Choroid plexus epithelial cell (primary cell): ENCODE results near the gene EHMT1.

Experiments used
- DNase-seq: peaks from one replicate; pipeline ENCODE4 v3.0.0-alpha.2; 2010; ENCODE audit warnings: low read depth
- H3K4me3 ChIP-seq: 2 replicates; pipeline ENCODE4 v1.5.1; 2011; ENCODE audit warnings: low read depth, mild to moderate bottlenecking, control low read depth, low read length, moderate library complexity
- TF ChIP-seq, protein P1 (sequence below): conservative IDR thresholded peaks from 2 replicates; pipeline ENCODE4 v1.5.1; 2011; ENCODE audit warnings: low read depth, mild to moderate bottlenecking, control low read depth, inconsistent platforms, low read length, moderate library complexity

EHMT1 gene

DNA sequence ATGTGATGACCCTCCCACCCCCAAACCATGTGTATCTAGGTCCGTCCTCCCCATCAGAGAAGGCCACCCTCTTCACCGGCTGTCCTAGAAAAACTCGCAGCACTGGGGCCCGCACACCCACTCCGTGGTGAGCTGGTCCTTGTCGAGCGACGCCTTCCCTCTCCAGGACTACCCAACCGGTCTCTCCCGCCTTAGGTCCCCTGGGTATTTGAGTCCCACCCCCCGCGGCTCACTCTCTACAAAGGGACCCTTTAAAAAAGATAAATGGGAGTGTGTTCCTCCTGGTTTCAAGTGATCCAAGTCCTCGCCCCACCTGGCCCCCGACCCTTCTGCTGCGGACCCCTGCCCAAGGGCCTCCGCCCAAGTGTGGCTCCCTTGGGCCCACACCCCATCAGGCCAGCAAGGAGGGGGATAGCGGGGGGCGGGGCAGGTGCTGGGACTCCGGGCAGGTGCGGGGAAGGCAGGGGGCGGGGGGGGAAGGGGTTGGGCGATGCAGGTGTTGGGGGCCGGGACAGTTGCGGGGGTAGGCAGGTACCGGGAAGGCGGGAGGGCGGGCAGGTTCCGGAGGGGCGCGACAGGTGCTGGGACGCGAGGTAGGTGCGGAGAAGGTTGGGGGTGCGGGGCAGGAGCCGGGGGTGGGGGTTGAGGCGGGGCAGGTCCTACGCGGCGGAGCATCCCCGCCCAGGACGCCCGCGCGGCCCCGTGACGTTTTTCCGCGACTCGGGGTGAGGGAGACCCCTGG is 14.3 kb upstream of the EHMT1 start:
- DNase-seq: no peak
- H3K4me3 ChIP-seq: peak overlapping the region; percentile 65
- TF ChIP-seq, protein P1, sequence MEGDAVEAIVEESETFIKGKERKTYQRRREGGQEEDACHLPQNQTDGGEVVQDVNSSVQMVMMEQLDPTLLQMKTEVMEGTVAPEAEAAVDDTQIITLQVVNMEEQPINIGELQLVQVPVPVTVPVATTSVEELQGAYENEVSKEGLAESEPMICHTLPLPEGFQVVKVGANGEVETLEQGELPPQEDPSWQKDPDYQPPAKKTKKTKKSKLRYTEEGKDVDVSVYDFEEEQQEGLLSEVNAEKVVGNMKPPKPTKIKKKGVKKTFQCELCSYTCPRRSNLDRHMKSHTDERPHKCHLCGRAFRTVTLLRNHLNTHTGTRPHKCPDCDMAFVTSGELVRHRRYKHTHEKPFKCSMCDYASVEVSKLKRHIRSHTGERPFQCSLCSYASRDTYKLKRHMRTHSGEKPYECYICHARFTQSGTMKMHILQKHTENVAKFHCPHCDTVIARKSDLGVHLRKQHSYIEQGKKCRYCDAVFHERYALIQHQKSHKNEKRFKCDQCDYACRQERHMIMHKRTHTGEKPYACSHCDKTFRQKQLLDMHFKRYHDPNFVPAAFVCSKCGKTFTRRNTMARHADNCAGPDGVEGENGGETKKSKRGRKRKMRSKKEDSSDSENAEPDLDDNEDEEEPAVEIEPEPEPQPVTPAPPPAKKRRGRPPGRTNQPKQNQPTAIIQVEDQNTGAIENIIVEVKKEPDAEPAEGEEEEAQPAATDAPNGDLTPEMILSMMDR: no peak

DNA sequence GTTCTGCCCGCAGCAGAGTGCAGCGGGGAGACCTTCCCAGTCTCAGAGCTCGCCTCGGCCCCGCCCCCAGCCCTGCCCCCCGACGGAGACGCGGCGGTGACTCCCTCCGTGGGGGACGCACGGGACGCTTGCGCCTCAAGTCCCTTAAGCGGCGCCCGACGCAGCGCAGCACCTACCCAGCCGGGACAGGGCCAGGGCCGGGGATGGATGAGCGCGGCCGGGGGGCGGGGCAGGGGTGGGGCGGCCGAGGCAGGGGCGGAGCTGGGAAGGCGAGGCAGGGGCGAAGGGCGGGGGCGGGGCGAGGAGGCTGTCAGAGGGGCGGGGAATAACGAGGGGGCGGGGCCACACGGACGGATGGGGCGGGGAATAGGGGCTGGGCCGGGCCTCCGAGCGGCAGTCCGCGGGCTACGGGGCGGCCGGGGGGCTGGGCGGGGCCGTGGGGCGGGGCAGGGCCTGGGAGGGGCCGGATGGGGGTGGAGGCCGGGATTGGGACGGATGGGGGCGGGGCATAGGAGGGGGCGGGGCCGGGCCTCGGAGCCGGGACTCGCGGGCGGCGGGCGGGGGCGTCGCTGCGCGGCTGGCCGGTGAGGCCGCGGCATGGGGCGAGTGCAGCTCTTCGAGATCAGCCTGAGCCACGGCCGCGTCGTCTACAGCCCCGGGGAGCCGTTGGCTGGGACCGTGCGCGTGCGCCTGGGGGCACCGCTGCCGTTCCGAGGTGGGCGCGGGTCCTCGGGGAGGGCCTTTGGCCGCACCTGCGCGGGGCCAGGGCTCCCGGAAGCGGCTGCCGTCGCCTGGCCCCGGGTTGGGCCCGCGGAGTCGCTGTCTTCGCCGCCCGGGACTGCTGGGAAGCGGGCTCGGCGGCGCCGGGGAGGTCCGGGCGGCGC is 13.4 kb upstream of the EHMT1 start, which contains the start of gene ARRDC1:
TSS of gene ARRDC1 (plus strand) at position 566 of the 884 bp plus-strand sequence. CDS start at position 598, 32 bp downstream.
- DNase-seq: peak; percentile 93
- TF ChIP-seq, protein P1: no peak
- H3K4me3 ChIP-seq: peak within 1 kb of the TSS; percentile 66

DNA sequence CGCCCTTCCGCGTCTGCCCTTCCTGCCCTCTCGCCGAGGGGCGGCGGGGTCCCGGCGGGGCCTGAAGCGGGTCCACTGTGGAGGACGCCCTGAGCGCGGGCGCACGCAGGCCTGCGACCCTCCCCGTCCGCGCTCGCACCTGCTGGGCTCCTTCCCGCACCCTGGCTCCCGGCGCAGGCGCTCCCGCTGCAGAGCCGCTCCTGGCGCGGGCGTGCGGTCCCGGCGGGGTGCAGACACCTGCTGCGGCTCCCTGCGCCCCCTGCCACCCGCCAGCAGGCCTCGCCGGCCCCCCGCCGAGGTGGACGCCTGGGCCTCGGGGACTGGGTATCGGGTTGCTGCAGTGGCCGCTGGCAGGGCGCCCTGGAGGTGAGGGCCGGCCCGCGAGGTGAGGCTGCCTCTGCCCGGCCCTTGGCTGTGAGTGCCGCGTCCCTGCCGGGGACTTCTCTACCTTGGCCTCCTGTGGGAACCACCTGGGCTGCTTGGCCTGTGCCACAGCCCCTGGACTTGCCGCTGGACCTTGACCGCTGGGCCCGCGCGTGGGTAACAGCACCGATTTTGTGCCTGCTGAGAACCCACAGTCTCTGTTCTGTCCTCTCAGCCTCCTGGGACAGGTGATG is 12.7 kb upstream of the EHMT1 start:
- H3K4me3 ChIP-seq: peak overlapping the region; percentile 66
- DNase-seq: no peak
- TF ChIP-seq, protein P1: no peak

DNA sequence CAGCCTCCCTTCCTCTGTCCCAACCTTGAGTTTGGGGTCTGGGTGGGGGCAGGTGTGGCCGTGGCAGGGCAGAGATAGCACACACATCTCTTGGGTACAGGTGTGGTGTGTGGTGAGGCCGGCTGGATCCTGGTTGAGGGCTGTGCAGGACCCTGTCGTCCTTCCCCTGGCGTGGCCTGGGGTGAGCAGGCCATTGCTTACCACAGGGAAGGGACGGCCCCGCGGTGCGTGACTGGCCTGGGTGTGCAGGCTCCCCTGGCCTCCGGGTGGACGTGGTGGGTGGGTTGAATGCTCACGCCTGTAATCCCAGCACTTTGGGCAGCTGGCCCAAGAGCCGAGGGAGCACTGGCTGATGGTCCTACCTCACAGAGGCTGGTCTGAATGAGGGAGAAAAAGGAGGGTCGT is 12.1 kb upstream of the EHMT1 start:
- TF ChIP-seq, protein P1: no peak
- no peak overlapping the region for H3K4me3 ChIP-seq
- no peak for DNase-seq

DNA sequence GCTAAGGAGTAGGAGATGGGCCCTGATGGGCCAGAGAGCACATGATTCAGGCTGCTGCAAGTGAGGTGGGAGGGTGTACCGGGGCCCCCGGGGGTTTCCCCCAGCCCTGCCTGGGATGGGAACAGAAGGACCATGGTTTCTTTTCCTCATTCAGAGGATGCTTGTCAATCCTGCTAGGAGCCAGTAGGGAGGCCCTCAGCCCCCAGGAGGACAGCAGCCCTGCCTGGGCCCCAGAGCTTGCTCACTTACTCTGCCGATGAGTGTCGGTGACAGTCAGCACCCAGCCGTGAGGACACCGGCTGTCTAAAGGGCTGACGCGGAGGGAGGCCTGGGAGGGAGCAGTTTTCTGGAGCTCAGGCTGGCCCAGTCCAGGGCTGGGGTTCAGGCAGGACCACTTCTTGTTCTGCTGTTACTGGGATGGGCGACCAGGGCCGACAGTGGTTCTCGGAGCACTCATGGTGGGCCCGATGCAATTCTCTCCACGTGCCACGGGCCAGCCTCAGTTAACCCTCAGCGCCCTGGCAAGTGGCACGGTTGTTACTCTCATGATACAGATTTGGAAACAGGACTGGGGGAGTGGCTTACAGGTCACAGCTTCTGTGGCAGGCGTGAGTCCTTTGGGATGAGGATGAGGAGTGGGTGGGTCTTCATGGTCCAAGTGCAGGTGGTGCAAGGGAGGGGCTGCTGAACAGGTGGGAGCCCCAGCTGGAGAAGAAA is 11.5 kb upstream of the EHMT1 start:
- no peak overlapping the region for H3K4me3 ChIP-seq
- no peak for DNase-seq
- TF ChIP-seq, protein P1: no peak

DNA sequence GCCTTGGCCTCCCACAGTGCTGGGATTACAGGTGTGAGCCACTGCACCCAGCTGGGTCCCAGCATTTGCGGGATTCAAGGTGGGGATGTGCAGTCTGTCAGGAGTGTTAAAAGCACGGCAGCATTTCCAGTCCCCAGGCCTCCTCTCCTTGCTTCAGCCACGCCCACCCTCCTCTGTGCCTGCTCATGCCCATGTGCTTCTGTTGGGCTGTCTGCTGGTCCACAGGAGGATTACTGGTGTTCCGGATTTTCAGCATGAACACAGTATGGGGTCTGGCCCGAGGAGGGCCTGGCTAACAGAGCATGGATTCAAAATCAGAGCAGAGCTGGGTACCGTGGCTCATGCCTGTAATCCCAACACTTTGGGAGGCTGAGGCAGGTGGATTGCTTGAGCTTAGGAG is 7.9 kb upstream of the EHMT1 start:
- DNase-seq: no peak

More for the DNA sequence above, 7.9 kb upstream of the EHMT1 start:
- no peak overlapping the region for H3K4me3 ChIP-seq
- TF ChIP-seq, protein P1: no peak
